Stimulated activated CD8-positive, alpha-beta memory T cell treated with anti-CD3 and anti-CD28 coated beads, Interleukin-7, amount 100 ng/mL, for 48 hours (primary cell): ENCODE data around the gene LYPD6B.

Experiments used
- DNase-seq, 2 donors: peaks; one replicate each; pipeline ENCODE4 v3.0.0-alpha.2; 2020; ENCODE audit warnings: low read depth in 1 of 2; ENCODE audit errors: extremely low read depth in 1 of 2

Gene LYPD6B

DNA sequence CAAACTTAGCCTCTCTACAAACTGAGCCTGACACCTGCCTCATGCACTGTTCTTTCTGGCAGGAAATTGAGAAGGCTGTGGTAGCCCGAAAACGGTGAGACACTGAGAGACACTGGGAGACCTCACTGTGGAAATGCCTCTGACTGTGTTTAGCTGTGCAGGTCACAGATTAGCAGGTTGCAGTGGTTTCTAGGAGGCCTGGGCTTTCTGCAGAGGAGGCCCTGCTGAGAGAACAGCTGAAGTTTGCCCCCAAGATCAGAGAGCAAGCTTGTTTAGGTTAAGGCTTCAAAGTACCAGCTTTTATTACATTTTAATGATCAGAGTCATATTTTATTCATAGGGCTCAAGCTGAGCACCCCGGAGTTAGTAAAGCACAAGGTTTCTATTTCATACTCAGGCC is 223.2 kb downstream of the LYPD6B start:
- no peak for DNase-seq
